WERI-Rb-1 (cell line): ENCODE measurements around the gene SMIM36.

Experiments used
- DNase-seq: peaks from one replicate; pipeline ENCODE4 v3.0.0-alpha.2; 2020
- H3K27ac ChIP-seq: fragments of 250-450 bp; sonication (Bioruptor Pico); 2 replicates; pipeline ENCODE4 v1.5.1; 2020; ENCODE audit warnings: mild to moderate bottlenecking, moderate library complexity
- H3K27me3 ChIP-seq: fragments of 250-450 bp; sonication (Bioruptor Pico); 2 replicates; pipeline ENCODE4 v1.5.1; 2021; ENCODE audit warnings: mild to moderate bottlenecking, low read depth, moderate library complexity; ENCODE audit not compliant: insufficient read depth, severe bottlenecking
- H3K36me3 ChIP-seq: fragments of 250-450 bp; sonication (Bioruptor Pico); 2 replicates; pipeline ENCODE4 v1.5.1; 2020; ENCODE audit warnings: mild to moderate bottlenecking, moderate library complexity
- H3K4me3 ChIP-seq: 2 replicates; pipeline ENCODE4 v1.5.1; 2011; ENCODE audit warnings: low read depth, mild to moderate bottlenecking, control low read depth, low read length
- H3K9me3 ChIP-seq: fragments of 250-450 bp; sonication (Bioruptor Pico); 2 replicates; pipeline ENCODE4 v1.5.1; 2021; ENCODE audit warnings: mild to moderate bottlenecking, moderate library complexity; ENCODE audit not compliant: severe bottlenecking
- TF ChIP-seq, protein P1 (sequence below): IDR thresholded peaks from 2 replicates; pipeline ENCODE4 v1.5.1; 2011; ENCODE audit warnings: low read depth, mild to moderate bottlenecking, control low read depth, inconsistent platforms, low read length

SMIM36 gene

GRCh38 chr17:55458287-55458900 lies 52.9 kb downstream of the SMIM36 start:
- Histone ChIP-seq H3K4me3 (no peak overlapping the region), H3K27ac (no peak overlapping the region), H3K36me3 (no peaks in the 10 kb centered on the region), H3K9me3 (peaks cover 2% of the 10 kb centered on the region), H3K27me3 (no peaks in the 10 kb centered on the region)
- no peak for DNase-seq
- TF ChIP-seq, protein P1, sequence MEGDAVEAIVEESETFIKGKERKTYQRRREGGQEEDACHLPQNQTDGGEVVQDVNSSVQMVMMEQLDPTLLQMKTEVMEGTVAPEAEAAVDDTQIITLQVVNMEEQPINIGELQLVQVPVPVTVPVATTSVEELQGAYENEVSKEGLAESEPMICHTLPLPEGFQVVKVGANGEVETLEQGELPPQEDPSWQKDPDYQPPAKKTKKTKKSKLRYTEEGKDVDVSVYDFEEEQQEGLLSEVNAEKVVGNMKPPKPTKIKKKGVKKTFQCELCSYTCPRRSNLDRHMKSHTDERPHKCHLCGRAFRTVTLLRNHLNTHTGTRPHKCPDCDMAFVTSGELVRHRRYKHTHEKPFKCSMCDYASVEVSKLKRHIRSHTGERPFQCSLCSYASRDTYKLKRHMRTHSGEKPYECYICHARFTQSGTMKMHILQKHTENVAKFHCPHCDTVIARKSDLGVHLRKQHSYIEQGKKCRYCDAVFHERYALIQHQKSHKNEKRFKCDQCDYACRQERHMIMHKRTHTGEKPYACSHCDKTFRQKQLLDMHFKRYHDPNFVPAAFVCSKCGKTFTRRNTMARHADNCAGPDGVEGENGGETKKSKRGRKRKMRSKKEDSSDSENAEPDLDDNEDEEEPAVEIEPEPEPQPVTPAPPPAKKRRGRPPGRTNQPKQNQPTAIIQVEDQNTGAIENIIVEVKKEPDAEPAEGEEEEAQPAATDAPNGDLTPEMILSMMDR, result no peak

GRCh38 chr17:55456307-55457240 lies 54.7 kb downstream of the SMIM36 start:
- TF ChIP-seq, protein P1, result no peak
- Histone ChIP-seq H3K27me3 (no peaks in the 10 kb centered on the region), H3K36me3 (no peaks in the 10 kb centered on the region), H3K4me3 (no peak overlapping the region), H3K27ac (no peak overlapping the region), H3K9me3 (peaks cover 2% of the 10 kb centered on the region)
- DNase-seq, result no peak

GRCh38 chr17:55454906-55455474 lies 56.3 kb downstream of the SMIM36 start:
- TF ChIP-seq, protein P1, result no peak
- no peak for DNase-seq
- Histone ChIP-seq H3K36me3 (no peaks in the 10 kb centered on the region), H3K27ac (no peak overlapping the region), H3K27me3 (no peaks in the 10 kb centered on the region), H3K9me3 (peaks cover 2% of the 10 kb centered on the region), H3K4me3 (no peak overlapping the region)

DNA sequence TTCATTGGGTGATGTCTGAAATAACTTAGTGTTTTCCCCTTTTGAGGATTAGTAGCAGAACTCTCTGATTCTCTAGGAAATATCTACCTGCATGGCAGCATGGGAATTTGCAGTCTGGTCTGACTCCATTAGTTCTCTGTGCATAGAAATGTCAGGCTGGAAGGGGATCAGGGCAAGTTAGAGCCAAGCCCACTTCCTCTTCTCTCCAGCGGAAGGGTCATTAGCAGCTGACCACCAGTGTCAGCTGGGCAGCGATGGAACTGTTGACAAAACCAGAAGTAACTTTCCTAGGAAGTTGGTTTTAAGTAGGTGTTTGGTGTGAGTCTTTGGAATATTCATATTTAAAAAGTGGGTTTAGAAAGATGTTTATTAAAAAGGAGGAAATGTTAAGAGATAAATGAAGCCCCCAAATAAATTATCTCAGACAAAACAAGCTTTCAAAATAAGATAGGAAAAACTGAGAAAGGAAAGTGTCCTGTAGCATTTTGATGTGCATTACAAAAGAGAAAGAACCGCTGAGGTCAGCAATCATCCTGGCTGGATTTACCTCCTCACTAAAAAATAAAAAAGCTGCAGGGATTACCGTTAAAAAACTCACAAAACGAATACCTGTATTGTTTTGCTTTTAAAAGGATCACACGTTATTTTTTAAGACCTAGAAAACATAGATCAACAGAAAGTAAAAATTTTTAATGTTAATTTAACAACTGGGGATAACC lies 57.3 kb downstream of the SMIM36 start:
- TF ChIP-seq, protein P1, result no peak
- H3K36me3 ChIP-seq, result no peaks in the 10 kb centered on the region
- H3K9me3 ChIP-seq, result peaks cover 2% of the 10 kb centered on the region
- no peaks in the 10 kb centered on the region for H3K27me3 ChIP-seq
- DNase-seq, result no peak
- H3K4me3 ChIP-seq, result no peak overlapping the region
- H3K27ac ChIP-seq, result no peak overlapping the region

GRCh38 chr17:55452139-55452790 lies 59.0 kb downstream of the SMIM36 start:
- no peak for DNase-seq
- Histone ChIP-seq H3K36me3 (no peaks in the 10 kb centered on the region), H3K27ac (no peak overlapping the region), H3K4me3 (no peak overlapping the region), H3K27me3 (no peaks in the 10 kb centered on the region), H3K9me3 (peaks cover 2% of the 10 kb centered on the region)
- TF ChIP-seq, protein P1, result no peak
